ENCODE measurements around the gene INSC. TPM values are rescaled to one million over a fixed set of nuclear protein-coding genes. Genes with fewer than 3 reads are reported as not detected.

The INSC gene
- total RNA-seq, 1 donor from 2014 or later: 0.23 TPM

DNA sequence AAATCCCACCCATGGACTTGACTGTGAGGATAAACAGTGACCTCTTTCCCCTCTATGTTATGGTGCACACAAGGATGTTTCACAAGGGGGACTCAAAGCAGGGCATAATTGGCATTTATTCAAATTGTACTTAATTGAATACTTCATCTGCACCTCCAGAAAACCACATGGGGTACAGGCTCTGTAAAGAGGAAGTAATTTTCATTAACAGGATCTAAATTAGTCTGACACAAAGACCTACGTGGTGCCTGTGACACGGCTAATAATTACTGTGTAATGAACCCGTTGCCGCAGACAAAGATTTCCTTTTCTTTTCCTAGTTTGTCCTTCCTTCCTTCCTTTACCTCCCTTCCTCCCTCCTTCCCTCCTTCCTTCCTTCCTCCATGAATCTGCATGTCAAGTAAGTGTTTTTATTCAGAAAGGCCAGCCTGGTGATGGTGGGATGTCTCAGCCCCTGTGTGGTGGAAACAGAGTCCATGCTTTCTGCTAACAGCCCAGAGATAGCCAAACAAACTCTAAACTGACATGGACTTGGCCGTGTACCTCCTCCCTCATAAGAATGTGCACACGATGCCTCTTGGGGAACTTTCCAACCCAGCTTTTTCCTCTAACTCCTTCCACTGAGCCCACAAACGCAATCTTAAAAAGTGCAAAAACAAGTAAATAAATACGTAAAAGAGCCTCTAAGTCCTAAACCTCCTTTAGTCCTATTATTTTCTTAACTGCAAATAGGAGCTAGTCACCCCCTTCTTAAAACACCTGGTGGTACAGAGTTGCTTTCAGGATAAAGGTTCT lies 118.8 kb downstream of the INSC start:
- Mint-ChIP-seq H3K27ac (ENCODE audit: unreplicated experiment) (no peak overlapping the region), H3K9me3 (ENCODE audit: unreplicated experiment) (no peaks in the 10 kb centered on the region), H3K27me3 (ENCODE audit: unreplicated experiment) (no peaks in the 10 kb centered on the region), H3K4me3 (ENCODE audit: unreplicated experiment) (no peak overlapping the region), H3K36me3 (ENCODE audit: low read depth, unreplicated experiment) (no peaks in the 10 kb centered on the region), H3K4me1 (ENCODE audit: unreplicated experiment) (peaks cover 9% of the 10 kb centered on the region)
- DNase-seq (ENCODE audit: low spot score): no peak
- TF ChIP-seq, protein P1, sequence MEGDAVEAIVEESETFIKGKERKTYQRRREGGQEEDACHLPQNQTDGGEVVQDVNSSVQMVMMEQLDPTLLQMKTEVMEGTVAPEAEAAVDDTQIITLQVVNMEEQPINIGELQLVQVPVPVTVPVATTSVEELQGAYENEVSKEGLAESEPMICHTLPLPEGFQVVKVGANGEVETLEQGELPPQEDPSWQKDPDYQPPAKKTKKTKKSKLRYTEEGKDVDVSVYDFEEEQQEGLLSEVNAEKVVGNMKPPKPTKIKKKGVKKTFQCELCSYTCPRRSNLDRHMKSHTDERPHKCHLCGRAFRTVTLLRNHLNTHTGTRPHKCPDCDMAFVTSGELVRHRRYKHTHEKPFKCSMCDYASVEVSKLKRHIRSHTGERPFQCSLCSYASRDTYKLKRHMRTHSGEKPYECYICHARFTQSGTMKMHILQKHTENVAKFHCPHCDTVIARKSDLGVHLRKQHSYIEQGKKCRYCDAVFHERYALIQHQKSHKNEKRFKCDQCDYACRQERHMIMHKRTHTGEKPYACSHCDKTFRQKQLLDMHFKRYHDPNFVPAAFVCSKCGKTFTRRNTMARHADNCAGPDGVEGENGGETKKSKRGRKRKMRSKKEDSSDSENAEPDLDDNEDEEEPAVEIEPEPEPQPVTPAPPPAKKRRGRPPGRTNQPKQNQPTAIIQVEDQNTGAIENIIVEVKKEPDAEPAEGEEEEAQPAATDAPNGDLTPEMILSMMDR (IDR thresholded peaks at IDR 0.05; ENCODE audit: unreplicated experiment): no peak

DNA sequence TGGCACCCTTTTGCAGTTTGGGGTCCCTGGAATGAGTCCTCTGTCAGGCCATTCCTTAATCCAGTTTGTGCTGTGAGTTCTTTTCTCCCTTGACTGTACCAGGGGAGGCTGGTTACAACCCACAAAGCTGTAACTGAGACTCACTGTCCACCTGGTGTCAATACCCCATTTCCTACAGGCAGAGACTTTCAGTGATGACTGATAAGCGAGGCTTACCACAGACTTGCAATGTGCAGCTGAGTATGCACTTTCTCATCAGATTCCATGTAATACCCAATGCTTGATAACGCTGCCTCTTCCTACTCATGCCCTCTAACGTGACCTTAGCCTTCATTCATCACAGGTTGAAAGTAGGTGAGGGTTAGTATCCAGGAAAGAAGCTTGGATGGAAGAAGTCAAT lies 120.1 kb downstream of the INSC start:
- no peaks in the 10 kb centered on the region for H3K36me3 Mint-ChIP-seq (ENCODE audit: low read depth, unreplicated experiment)
- H3K27ac Mint-ChIP-seq (ENCODE audit: unreplicated experiment): no peak overlapping the region
- H3K4me3 Mint-ChIP-seq (ENCODE audit: unreplicated experiment): no peak overlapping the region
- H3K27me3 Mint-ChIP-seq (ENCODE audit: unreplicated experiment): no peaks in the 10 kb centered on the region
- peaks cover 9% of the 10 kb centered on the region for H3K4me1 Mint-ChIP-seq (ENCODE audit: unreplicated experiment)
- H3K9me3 Mint-ChIP-seq (ENCODE audit: unreplicated experiment): no peaks in the 10 kb centered on the region
- TF ChIP-seq, protein P1 (IDR thresholded peaks at IDR 0.05; ENCODE audit: unreplicated experiment): no peak
- DNase-seq (ENCODE audit: low spot score): no peak

DNA sequence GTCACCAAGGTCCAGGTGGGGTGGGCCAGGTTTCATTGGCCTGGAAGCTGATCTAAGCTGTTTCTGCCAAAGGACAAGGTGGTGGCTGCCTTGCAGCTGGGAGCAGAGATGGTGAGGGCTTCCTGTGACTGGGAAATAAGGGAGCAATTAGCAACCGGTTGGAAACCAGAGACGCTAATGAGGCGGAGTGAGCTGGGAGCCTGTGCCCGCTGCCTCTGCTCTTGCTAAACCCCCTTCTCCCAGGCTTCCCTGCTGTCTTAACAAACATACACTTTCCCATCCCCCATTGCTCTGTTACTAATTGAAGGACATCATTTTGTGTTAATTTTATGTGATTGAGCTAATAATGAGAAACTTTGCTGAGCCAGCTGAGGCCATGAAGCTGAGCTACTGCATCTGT lies 121.8 kb downstream of the INSC start:
- no peak for DNase-seq (ENCODE audit: low spot score)
- Mint-ChIP-seq H3K9me3 (ENCODE audit: unreplicated experiment) (no peaks in the 10 kb centered on the region), H3K4me1 (ENCODE audit: unreplicated experiment) (peaks cover 9% of the 10 kb centered on the region)

DNA sequence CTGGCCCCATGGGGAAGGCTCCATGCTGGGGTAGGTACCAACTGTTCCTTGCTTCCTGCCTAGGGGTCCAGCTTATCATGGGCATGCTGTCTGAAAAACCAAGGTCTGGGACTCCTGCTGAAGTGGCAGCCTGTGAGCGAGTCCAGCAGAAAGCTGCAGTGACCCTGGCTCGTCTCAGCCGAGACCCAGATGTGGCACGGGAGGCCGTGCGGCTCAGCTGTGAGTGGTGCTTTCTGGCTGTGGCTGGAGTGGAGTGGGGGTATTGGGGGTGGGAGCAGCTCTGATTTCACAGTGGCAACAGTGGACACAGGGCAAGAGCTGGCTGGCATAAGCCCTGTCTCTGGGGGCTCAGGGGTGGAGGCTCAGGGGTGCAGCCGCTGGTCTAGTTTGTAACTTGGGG lies 124.1 kb downstream of the INSC start:
- Mint-ChIP-seq H3K9me3 (ENCODE audit: unreplicated experiment) (no peaks in the 10 kb centered on the region), H3K4me3 (ENCODE audit: unreplicated experiment) (no peak overlapping the region), H3K36me3 (ENCODE audit: low read depth, unreplicated experiment) (no peaks in the 10 kb centered on the region), H3K4me1 (ENCODE audit: unreplicated experiment) (peaks cover 2% of the 10 kb centered on the region), H3K27ac (ENCODE audit: unreplicated experiment) (no peak overlapping the region), H3K27me3 (ENCODE audit: unreplicated experiment) (no peaks in the 10 kb centered on the region)
- DNase-seq (ENCODE audit: low spot score): no peak
- TF ChIP-seq, protein P1 (IDR thresholded peaks at IDR 0.05; ENCODE audit: unreplicated experiment): no peak

More for the DNA sequence above, 121.8 kb downstream of the INSC start:
- TF ChIP-seq, protein P1 (IDR thresholded peaks at IDR 0.05; ENCODE audit: unreplicated experiment): no peak
- Mint-ChIP-seq H3K27me3 (ENCODE audit: unreplicated experiment) (no peaks in the 10 kb centered on the region), H3K27ac (ENCODE audit: unreplicated experiment) (no peak overlapping the region), H3K4me3 (ENCODE audit: unreplicated experiment) (no peak overlapping the region), H3K36me3 (ENCODE audit: low read depth, unreplicated experiment) (no peaks in the 10 kb centered on the region)

DNA sequence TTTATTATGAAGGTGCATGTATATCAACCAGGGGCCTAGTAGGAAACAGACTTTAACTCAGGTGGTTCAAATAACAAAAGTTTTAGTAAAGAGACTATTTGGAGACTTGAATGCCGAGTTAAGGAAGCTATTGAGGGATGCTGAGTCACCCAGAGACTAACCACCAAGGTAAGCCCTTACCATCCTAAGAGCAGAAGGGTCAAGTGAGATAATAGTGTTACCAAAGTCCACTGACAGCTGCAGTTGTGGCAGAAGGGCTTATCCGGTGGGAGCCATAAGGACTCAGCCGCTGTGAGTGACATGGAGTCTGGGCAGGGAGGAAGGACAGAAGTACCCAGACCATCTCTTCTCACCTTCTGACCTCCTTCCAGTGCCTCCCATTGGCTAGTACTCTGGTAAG lies 134.0 kb downstream of the INSC start:
- Mint-ChIP-seq H3K27ac (ENCODE audit: unreplicated experiment) (no peak overlapping the region), H3K4me3 (ENCODE audit: unreplicated experiment) (no peak overlapping the region), H3K9me3 (ENCODE audit: unreplicated experiment) (no peaks in the 10 kb centered on the region), H3K4me1 (ENCODE audit: unreplicated experiment) (no peaks in the 10 kb centered on the region), H3K36me3 (ENCODE audit: low read depth, unreplicated experiment) (no peaks in the 10 kb centered on the region), H3K27me3 (ENCODE audit: unreplicated experiment) (no peaks in the 10 kb centered on the region)
- TF ChIP-seq, protein P1 (IDR thresholded peaks at IDR 0.05; ENCODE audit: unreplicated experiment): no peak
- no peak for DNase-seq (ENCODE audit: low spot score)
